Caco-2 (cell line): ENCODE results near the gene FAM78A. TPM values are rescaled to one million over a fixed set of nuclear protein-coding genes. Genes with fewer than 3 reads are reported as not detected.
A peak's percentile ranks its signal among the peaks of the same experiment; 100 is the strongest.

Experiments
- BruUV-seq: library from RNA; stranded (reverse); fragments of 400-500 nt; replicated peaks from 2 replicates; lab custom pipeline; 2021; lab: Mats Ljungman, UMichigan
- CTCF ChIA-PET: fragments of 300-600 bp; sonication (Branson Sonifier 250); formaldehyde crosslinking; loops from one replicate; lab custom pipeline; 2022; ENCODE audit warnings: antibody characterized with exemption; lab: Charles Lee
- POLR2A ChIA-PET: fragments of 300-600 bp; sonication (Branson Sonifier 250); formaldehyde crosslinking; loops from one replicate; lab custom pipeline; 2022; ENCODE audit warnings: antibody characterized with exemption; lab: Charles Lee
- DNase-seq, 2 experiments: peaks; one replicate each; pipeline versions ENCODE4 v3.0.0 to v3.0.0-alpha.2; 2020 to 2022
- H3K27me3 ChIP-seq: replicated peaks from 2 replicates; pipeline ENCODE4 v1.6.0; 2011; ENCODE audit warnings: low read length; ENCODE audit not compliant: control insufficient read depth, insufficient read depth
- H3K36me3 ChIP-seq: 2 replicates; pipeline ENCODE4 v1.5.1; 2011; ENCODE audit warnings: low read length; ENCODE audit not compliant: control insufficient read depth, insufficient read depth
- H3K4me1 ChIP-seq: fragments of 250-450 bp; sonication (Bioruptor Pico); 2 replicates; pipeline ENCODE4 v1.5.1; 2020; ENCODE audit warnings: mild to moderate bottlenecking
- H3K4me3 ChIP-seq: 2 replicates; pipeline ENCODE4 v1.5.1; 2011; ENCODE audit warnings: low read depth, mild to moderate bottlenecking, control low read depth, low read length
- H3K9me3 ChIP-seq: fragments of 250-450 bp; sonication (Bioruptor Pico); 2 replicates; pipeline ENCODE4 v1.5.1; 2020; ENCODE audit warnings: mild to moderate bottlenecking, moderate library complexity
- H3K27ac Mint-ChIP-seq: one replicate; pipeline ENCODE4 v1.8.0; 2022; ENCODE audit warnings: mixed read lengths; ENCODE audit not compliant: unreplicated experiment
- H3K27me3 Mint-ChIP-seq: one replicate; pipeline ENCODE4 v1.8.0; 2022; ENCODE audit warnings: mixed read lengths; ENCODE audit not compliant: insufficient read depth, unreplicated experiment
- H3K36me3 Mint-ChIP-seq: one replicate; pipeline ENCODE4 v1.8.0; 2022; ENCODE audit warnings: mild to moderate bottlenecking, mixed read lengths; ENCODE audit not compliant: insufficient read depth, unreplicated experiment
- H3K4me1 Mint-ChIP-seq: one replicate; pipeline ENCODE4 v1.8.0; 2022; ENCODE audit warnings: low read depth, mixed read lengths; ENCODE audit not compliant: unreplicated experiment
- H3K4me3 Mint-ChIP-seq: one replicate; pipeline ENCODE4 v1.8.0; 2022; ENCODE audit warnings: mild to moderate bottlenecking, moderate library complexity, mixed read lengths; ENCODE audit not compliant: unreplicated experiment
- H3K9me3 Mint-ChIP-seq: one replicate; pipeline ENCODE4 v1.8.0; 2022; ENCODE audit warnings: mixed read lengths; ENCODE audit not compliant: unreplicated experiment
- CTCF ChIP-seq, 2 experiments: fragments of 200-600 bp in 1 of 2; IDR thresholded peaks; 1 replicate in 1 of 2; 2 replicates in 1 of 2; pipeline versions ENCODE4 v1.5.1 to v1.8.0; 2011 to 2022; ENCODE audit warnings: antibody characterized with exemption in 1 of 2, control low read depth in 1 of 2, inconsistent platforms in 1 of 2, low read depth in 1 of 2, low read length in 1 of 2, mild to moderate bottlenecking in 1 of 2, moderate library complexity in 1 of 2; ENCODE audit not compliant: insufficient read depth in 1 of 2, severe bottlenecking in 1 of 2, unreplicated experiment in 1 of 2
- intact Hi-C: fragments of 100-400 bp; cut with micrococcal nuclease; formaldehyde crosslinking; loops from one replicate; pipeline ENCODE4 v1.10.0; 2022; ENCODE audit not compliant: unreplicated experiment
- total RNA-seq: library from RNA; stranded (reverse); gene quantifications from 2 replicates; pipeline ENCODE4 v1.2.3, GENCODE V29; 2022

FAM78A gene
- total RNA-seq, 1 experiment from 2014 or later = 0.70 TPM

- Histone ChIP-seq H3K27me3 (no peaks in the 10 kb centered on the region), H3K36me3 (no peaks in the 10 kb centered on the region), H3K9me3 (peaks cover 5% of the 10 kb centered on the region; the same call in 1 of the 2 replicates), H3K4me1 (no peaks in the 10 kb centered on the region), H3K4me3 (no peak overlapping the region)
- Mint-ChIP-seq H3K27ac (no peak overlapping the region), H3K4me1 (no peaks in the 10 kb centered on the region), H3K27me3 (no peaks in the 10 kb centered on the region), H3K4me3 (no peak overlapping the region), H3K36me3 (peaks cover 11% of the 10 kb centered on the region), H3K9me3 (peaks cover 4% of the 10 kb centered on the region)
- no TSS peak for BruUV-seq
- intact Hi-C loops = no loop called here
- ChIA-PET CTCF (no interaction called here), POLR2A (no interaction called here)
- DNase-seq = no peak
- TF ChIP-seq CTCF (IDR thresholded peaks at IDR 0.05; ENCODE audit: insufficient read depth in 1 of 2, low read depth in 1 of 2, low read length in 1 of 2, severe bottlenecking in 1 of 2, unreplicated experiment in 1 of 2) = no peak
Measured at GRCh38 chr9:131240047-131240921, 36.0 kb downstream of the FAM78A start.

GRCh38 chr9:131239161-131239975, 36.9 kb downstream of the FAM78A start:
- BruUV-seq = no TSS peak
- peaks cover 5% of the 10 kb centered on the region; the same call in 1 of the 2 replicates for H3K9me3 ChIP-seq
- intact Hi-C loops = loop anchor here (10.0 kb wide), 1 partner anchor 95 kb away; no protein-coding TSS in a partner anchor
- no peak overlapping the region for H3K27ac Mint-ChIP-seq
- no peaks in the 10 kb centered on the region for H3K27me3 ChIP-seq
- no peaks in the 10 kb centered on the region for H3K36me3 ChIP-seq
- H3K36me3 Mint-ChIP-seq = peaks cover 11% of the 10 kb centered on the region
- CTCF ChIA-PET = no interaction called here
- TF ChIP-seq CTCF (IDR thresholded peaks at IDR 0.05; ENCODE audit: insufficient read depth in 1 of 2, low read depth in 1 of 2, low read length in 1 of 2, severe bottlenecking in 1 of 2, unreplicated experiment in 1 of 2) = no peak
- H3K9me3 Mint-ChIP-seq = no peaks in the 10 kb centered on the region
- POLR2A ChIA-PET = no interaction called here
- DNase-seq = no peak
- no peak overlapping the region for H3K4me3 Mint-ChIP-seq
- no peak overlapping the region for H3K4me3 ChIP-seq
- H3K4me1 ChIP-seq = no peaks in the 10 kb centered on the region
- H3K4me1 Mint-ChIP-seq = no peaks in the 10 kb centered on the region
- no peaks in the 10 kb centered on the region for H3K27me3 Mint-ChIP-seq

GRCh38 chr9:131238402-131239021, 37.8 kb downstream of the FAM78A start:
- Histone ChIP-seq H3K4me1 (no peaks in the 10 kb centered on the region), H3K36me3 (no peaks in the 10 kb centered on the region), H3K4me3 (no peak overlapping the region), H3K27me3 (no peaks in the 10 kb centered on the region), H3K9me3 (peaks cover 5% of the 10 kb centered on the region; the same call in 1 of the 2 replicates)
- TF ChIP-seq CTCF (IDR thresholded peaks at IDR 0.05; ENCODE audit: insufficient read depth in 1 of 2, low read depth in 1 of 2, low read length in 1 of 2, severe bottlenecking in 1 of 2, unreplicated experiment in 1 of 2) = no peak
- peaks cover 11% of the 10 kb centered on the region for H3K36me3 Mint-ChIP-seq
- no peak for DNase-seq
- H3K9me3 Mint-ChIP-seq = no peaks in the 10 kb centered on the region
- intact Hi-C loops = loop anchor here (10.0 kb wide), 1 partner anchor 96 kb away; no protein-coding TSS in a partner anchor
- no peaks in the 10 kb centered on the region for H3K27me3 Mint-ChIP-seq
- CTCF ChIA-PET = interaction anchor here (1.0 kb wide), 1 partner anchor 98 kb away, joined by 4 read pairs; no protein-coding TSS in a partner anchor
- H3K4me1 Mint-ChIP-seq = no peaks in the 10 kb centered on the region
- BruUV-seq = no TSS peak
- POLR2A ChIA-PET = no interaction called here
- H3K4me3 Mint-ChIP-seq = no peak overlapping the region
- H3K27ac Mint-ChIP-seq = peak overlapping the region; percentile 20
